SK-N-SH (cell line): Measurements from ENCODE around the gene CLIC3.

ENCODE experiments used
- EP300 ChIP-seq, 2 experiments: IDR thresholded peaks; 2 replicates each; pipeline versions ENCODE4 v1.4.0 to v1.6.1; 2012; ENCODE audit warnings: borderline replicate concordance in 1 of 2, low read depth in 1 of 2, low read length in 1 of 2
- JUND ChIP-seq: IDR thresholded peaks from 2 replicates; pipeline ENCODE4 v1.4.0; 2012
- MXI1 ChIP-seq: IDR thresholded peaks from 2 replicates; pipeline ENCODE4 v1.6.1; 2012; ENCODE audit warnings: mild to moderate bottlenecking, low read depth, low read length, improper control_type of control experiment
- NRF1 ChIP-seq: IDR thresholded peaks from 2 replicates; pipeline ENCODE4 v1.6.1; 2012; ENCODE audit warnings: low read depth, mild to moderate bottlenecking, low read length
- RFX5 ChIP-seq: IDR thresholded peaks from 2 replicates; pipeline ENCODE4 v1.6.1; 2012; ENCODE audit warnings: mild to moderate bottlenecking, improper control_type of control experiment, low read length
- SMC3 ChIP-seq: IDR thresholded peaks from 2 replicates; pipeline ENCODE4 v1.6.1; 2012; ENCODE audit warnings: low read depth, low read length, improper control_type of control experiment
- TAF1 ChIP-seq: IDR thresholded peaks from 2 replicates; pipeline ENCODE4 v1.6.1; 2012; ENCODE audit warnings: low read depth, mild to moderate bottlenecking, low read length, moderate library complexity, borderline replicate concordance
- YY1 ChIP-seq: IDR thresholded peaks from 2 replicates; pipeline ENCODE4 v1.4.0; 2012; ENCODE audit warnings: low read depth, mild to moderate bottlenecking
- TF ChIP-seq, protein P1 (sequence below): fragments of 200-600 bp; sonication (generic); IDR thresholded peaks from 2 replicates; pipeline ENCODE4 v1.6.1; 2017; ENCODE audit warnings: antibody characterized with exemption, mild to moderate bottlenecking, moderate library complexity
- TF ChIP-seq, protein P2 (sequence below): fragments of 150-350 bp; IDR thresholded peaks from 2 replicates; pipeline ENCODE4 v1.6.1; 2017; ENCODE audit warnings: antibody characterized with exemption, low read length, low read depth, borderline replicate concordance
- TF ChIP-seq, protein P3 (sequence below): IDR thresholded peaks from 2 replicates; pipeline ENCODE4 v1.6.1; 2012; ENCODE audit warnings: mild to moderate bottlenecking, low read depth, low read length, moderate library complexity
- TF ChIP-seq, protein P4 (sequence below): IDR thresholded peaks from 2 replicates; pipeline ENCODE4; 2012

DNA sequence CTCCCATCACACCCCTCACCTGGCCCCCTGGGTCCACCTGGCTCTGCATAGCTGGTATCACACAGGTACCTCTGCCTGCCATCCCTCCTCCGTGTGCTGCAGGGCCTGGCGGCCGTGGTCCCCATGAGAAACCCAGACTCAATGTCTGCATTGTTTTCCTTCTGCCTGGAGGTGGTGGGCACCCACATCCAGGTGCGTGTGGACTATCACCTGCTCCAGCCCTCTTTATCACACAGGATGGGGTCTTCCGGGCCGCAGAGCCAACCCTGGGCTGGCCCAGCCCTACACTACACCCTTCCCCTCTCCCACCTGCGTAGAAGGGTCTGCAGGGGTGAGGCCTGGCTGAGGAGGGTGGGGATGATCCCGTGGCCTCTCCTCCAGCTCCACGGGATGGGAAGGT is 42.5 kb upstream of the CLIC3 start:
- TF ChIP-seq, protein P1, sequence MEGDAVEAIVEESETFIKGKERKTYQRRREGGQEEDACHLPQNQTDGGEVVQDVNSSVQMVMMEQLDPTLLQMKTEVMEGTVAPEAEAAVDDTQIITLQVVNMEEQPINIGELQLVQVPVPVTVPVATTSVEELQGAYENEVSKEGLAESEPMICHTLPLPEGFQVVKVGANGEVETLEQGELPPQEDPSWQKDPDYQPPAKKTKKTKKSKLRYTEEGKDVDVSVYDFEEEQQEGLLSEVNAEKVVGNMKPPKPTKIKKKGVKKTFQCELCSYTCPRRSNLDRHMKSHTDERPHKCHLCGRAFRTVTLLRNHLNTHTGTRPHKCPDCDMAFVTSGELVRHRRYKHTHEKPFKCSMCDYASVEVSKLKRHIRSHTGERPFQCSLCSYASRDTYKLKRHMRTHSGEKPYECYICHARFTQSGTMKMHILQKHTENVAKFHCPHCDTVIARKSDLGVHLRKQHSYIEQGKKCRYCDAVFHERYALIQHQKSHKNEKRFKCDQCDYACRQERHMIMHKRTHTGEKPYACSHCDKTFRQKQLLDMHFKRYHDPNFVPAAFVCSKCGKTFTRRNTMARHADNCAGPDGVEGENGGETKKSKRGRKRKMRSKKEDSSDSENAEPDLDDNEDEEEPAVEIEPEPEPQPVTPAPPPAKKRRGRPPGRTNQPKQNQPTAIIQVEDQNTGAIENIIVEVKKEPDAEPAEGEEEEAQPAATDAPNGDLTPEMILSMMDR = no peak
- TF ChIP-seq JUND (no peak), SMC3 (no peak), TAF1 (no peak), NRF1 (no peak), RFX5 (no peak), EP300 (IDR thresholded peaks at IDR 0.05; ENCODE audit: borderline replicate concordance in 1 of 2, low read depth in 1 of 2, low read length in 1 of 2) (no peak), YY1 (no peak), MXI1 (no peak)
- TF ChIP-seq, protein P2, sequence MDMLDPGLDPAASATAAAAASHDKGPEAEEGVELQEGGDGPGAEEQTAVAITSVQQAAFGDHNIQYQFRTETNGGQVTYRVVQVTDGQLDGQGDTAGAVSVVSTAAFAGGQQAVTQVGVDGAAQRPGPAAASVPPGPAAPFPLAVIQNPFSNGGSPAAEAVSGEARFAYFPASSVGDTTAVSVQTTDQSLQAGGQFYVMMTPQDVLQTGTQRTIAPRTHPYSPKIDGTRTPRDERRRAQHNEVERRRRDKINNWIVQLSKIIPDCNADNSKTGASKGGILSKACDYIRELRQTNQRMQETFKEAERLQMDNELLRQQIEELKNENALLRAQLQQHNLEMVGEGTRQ = no peak
- TF ChIP-seq, protein P3, sequence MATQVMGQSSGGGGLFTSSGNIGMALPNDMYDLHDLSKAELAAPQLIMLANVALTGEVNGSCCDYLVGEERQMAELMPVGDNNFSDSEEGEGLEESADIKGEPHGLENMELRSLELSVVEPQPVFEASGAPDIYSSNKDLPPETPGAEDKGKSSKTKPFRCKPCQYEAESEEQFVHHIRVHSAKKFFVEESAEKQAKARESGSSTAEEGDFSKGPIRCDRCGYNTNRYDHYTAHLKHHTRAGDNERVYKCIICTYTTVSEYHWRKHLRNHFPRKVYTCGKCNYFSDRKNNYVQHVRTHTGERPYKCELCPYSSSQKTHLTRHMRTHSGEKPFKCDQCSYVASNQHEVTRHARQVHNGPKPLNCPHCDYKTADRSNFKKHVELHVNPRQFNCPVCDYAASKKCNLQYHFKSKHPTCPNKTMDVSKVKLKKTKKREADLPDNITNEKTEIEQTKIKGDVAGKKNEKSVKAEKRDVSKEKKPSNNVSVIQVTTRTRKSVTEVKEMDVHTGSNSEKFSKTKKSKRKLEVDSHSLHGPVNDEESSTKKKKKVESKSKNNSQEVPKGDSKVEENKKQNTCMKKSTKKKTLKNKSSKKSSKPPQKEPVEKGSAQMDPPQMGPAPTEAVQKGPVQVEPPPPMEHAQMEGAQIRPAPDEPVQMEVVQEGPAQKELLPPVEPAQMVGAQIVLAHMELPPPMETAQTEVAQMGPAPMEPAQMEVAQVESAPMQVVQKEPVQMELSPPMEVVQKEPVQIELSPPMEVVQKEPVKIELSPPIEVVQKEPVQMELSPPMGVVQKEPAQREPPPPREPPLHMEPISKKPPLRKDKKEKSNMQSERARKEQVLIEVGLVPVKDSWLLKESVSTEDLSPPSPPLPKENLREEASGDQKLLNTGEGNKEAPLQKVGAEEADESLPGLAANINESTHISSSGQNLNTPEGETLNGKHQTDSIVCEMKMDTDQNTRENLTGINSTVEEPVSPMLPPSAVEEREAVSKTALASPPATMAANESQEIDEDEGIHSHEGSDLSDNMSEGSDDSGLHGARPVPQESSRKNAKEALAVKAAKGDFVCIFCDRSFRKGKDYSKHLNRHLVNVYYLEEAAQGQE = no peak
- TF ChIP-seq, protein P4, sequence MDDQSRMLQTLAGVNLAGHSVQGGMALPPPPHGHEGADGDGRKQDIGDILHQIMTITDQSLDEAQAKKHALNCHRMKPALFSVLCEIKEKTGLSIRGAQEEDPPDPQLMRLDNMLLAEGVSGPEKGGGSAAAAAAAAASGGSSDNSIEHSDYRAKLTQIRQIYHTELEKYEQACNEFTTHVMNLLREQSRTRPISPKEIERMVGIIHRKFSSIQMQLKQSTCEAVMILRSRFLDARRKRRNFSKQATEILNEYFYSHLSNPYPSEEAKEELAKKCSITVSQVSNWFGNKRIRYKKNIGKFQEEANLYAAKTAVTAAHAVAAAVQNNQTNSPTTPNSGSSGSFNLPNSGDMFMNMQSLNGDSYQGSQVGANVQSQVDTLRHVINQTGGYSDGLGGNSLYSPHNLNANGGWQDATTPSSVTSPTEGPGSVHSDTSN = no peak
